Colonic mucosa (tissue), 4 donors: Measurements from ENCODE around the gene TTC39A. TPM values are rescaled to one million over a fixed set of nuclear protein-coding genes. Genes with fewer than 3 reads are reported as not detected.

Experiments used
- DNase-seq: peaks from one replicate; pipeline ENCODE4 v3.0.0-alpha.2; 2020
- H3K27ac ChIP-seq: fragments of 200-600 bp; one replicate; pipeline ENCODE4 v1.8.0; 2021
- H3K27me3 ChIP-seq: fragments of 200-600 bp; one replicate; pipeline ENCODE4 v1.8.0; 2021
- H3K36me3 ChIP-seq: fragments of 200-600 bp; one replicate; pipeline ENCODE4 v1.8.0; 2021
- H3K4me1 ChIP-seq: fragments of 200-600 bp; one replicate; pipeline ENCODE4 v1.8.0; 2021; ENCODE audit warnings: mild to moderate bottlenecking
- H3K4me3 ChIP-seq: fragments of 200-600 bp; one replicate; pipeline ENCODE4 v1.8.0; 2021
- H3K9ac ChIP-seq, 2 donors: one replicate each; pipeline ENCODE4 v1.7.0; 2013; ENCODE audit warnings: control low read depth in 2 of 2, low read depth in 2 of 2, low read length in 2 of 2
- H3K9me3 ChIP-seq: fragments of 200-600 bp; one replicate; pipeline ENCODE4 v1.8.0; 2021
- CTCF ChIP-seq: fragments of 200-600 bp; IDR thresholded peaks from one replicate; pipeline ENCODE4 v1.8.0; 2022; ENCODE audit warnings: antibody characterized with exemption, mild to moderate bottlenecking
- intact Hi-C: fragments of 100-400 bp; cut with DNase I; formaldehyde crosslinking; loops from one replicate; pipeline ENCODE4 v1.14.1; 2022
- total RNA-seq, 2 donors: library from RNA; stranded (reverse); fragmentation: NEBNext Ultra II Directional in 1 of 2; extraction: Animal tissue kit (Norgen Biotek cat#: 25700) in 1 of 2; gene quantifications; one replicate each; pipeline ENCODE4 v1.2.1, GENCODE V29; 2021
- donor health status: healthy.
- donor health status: DM: no; HTN: no; CAD: no.
- donor health status: DM: no; HTN: no; CAD: no.

TTC39A gene
- total RNA-seq, 2 donors from 2014 or later: 95.2 to 148 TPM

- H3K36me3 ChIP-seq: no peaks in the 10 kb centered on the region
- no peak overlapping the region for H3K27ac ChIP-seq
- no peak for TF ChIP-seq CTCF
- intact Hi-C loops: no loop called here
- H3K4me1 ChIP-seq: peaks cover 6% of the 10 kb centered on the region
- H3K9ac ChIP-seq: no peak overlapping the region
- DNase-seq: no peak
- no peaks in the 10 kb centered on the region for H3K27me3 ChIP-seq
- no peak overlapping the region for H3K4me3 ChIP-seq
- H3K9me3 ChIP-seq: no peaks in the 10 kb centered on the region
Measured at GRCh38 chr1:51303315-51303714, 27.0 kb downstream of the TTC39A start.

DNA sequence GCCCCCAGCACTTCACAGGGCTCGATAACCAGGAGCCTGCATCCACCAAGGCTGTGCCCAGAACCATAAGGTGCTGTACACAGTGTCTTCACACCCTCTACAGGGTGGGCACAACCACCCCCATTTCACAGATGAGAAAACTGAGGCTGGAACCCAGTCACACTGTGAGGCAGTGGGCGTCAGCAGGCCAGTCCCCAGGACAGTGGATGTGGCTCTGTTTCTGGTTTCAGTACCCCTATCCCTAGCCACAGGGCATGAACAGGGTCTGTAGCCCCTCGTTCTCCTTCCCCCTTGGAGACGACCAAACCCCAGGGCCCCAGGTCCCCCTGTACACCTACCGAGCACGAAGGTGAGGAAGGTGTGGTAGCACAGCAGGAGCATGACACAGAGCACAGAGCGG, 27.6 kb downstream of the TTC39A start:
- no peak for DNase-seq
- H3K36me3 ChIP-seq: no peaks in the 10 kb centered on the region
- no peaks in the 10 kb centered on the region for H3K27me3 ChIP-seq
- no peak for TF ChIP-seq CTCF
- no peak overlapping the region for H3K4me3 ChIP-seq
- no peak overlapping the region for H3K9ac ChIP-seq
- H3K9me3 ChIP-seq: no peaks in the 10 kb centered on the region
- peaks cover 6% of the 10 kb centered on the region for H3K4me1 ChIP-seq
- H3K27ac ChIP-seq: no peak overlapping the region
- intact Hi-C loops: no loop called here

DNA sequence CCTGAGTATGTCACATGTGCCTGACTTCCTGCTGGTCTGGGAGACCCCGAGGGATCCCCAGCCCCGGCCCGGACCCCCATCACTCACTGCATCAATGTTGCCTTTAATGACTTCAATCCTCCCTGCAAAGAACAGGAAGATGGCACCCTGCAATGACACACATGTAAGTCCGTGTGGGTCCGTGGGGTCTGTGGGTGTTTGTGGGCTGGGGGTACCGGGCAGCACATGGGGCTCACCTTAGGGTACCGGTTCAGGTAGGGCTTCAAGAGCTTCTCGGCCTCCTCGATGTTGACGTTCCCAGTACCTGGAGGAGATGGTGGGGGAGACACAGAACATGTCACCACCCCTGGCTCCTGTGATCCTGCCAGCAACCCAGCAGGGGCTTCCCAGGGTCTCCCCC, 28.1 kb downstream of the TTC39A start:
- peaks cover 6% of the 10 kb centered on the region for H3K4me1 ChIP-seq
- no peaks in the 10 kb centered on the region for H3K9me3 ChIP-seq
- H3K27me3 ChIP-seq: no peaks in the 10 kb centered on the region
- no peak for DNase-seq
- no peaks in the 10 kb centered on the region for H3K36me3 ChIP-seq
- no peak overlapping the region for H3K27ac ChIP-seq
- no peak overlapping the region for H3K9ac ChIP-seq
- intact Hi-C loops: no loop called here
- no peak overlapping the region for H3K4me3 ChIP-seq
- TF ChIP-seq CTCF: no peak

- Histone ChIP-seq H3K9me3 (no peaks in the 10 kb centered on the region), H3K4me3 (no peak overlapping the region), H3K27ac (no peak overlapping the region), H3K27me3 (no peaks in the 10 kb centered on the region), H3K9ac (no peak overlapping the region), H3K36me3 (no peaks in the 10 kb centered on the region), H3K4me1 (peaks cover 6% of the 10 kb centered on the region)
- DNase-seq: no peak
- intact Hi-C loops: no loop called here
- TF ChIP-seq CTCF: no peak
Measured at GRCh38 chr1:51301844-51302162, 28.6 kb downstream of the TTC39A start.

DNA sequence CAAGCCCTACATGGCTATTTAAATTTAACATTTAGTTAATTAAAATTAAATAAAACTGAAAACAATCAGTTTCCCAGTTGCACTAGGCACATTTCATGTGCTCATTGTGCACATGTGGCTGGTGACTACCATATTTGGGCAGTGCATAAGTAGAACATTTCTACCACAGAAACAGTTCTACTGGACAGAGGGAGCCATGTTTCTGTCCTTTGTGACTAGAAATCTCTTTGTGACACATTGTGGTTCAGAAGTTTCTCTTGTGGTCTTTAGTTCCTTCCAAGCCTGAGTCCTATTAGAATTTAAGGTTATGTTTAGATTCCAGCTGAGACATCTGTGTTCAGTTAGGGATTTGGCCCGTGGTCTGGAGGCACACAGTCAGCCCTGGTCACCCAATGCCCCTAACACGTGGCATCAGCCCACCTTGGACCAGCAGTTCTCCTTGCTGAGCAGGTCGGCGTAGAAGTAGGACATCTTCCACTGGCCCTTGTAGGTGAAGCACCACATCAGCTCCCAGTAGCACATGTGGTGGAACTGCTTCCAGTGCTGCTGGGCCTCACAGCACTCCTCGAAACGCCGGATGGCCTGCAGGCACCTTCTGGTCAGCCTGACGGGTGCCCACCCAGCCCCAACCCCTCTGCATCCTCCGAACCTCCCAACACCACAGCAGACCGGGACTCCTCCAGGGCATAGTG, 29.1 kb downstream of the TTC39A start:
- H3K27ac ChIP-seq: no peak overlapping the region
- intact Hi-C loops: no loop called here
- H3K27me3 ChIP-seq: no peaks in the 10 kb centered on the region
- H3K4me1 ChIP-seq: peaks cover 6% of the 10 kb centered on the region
- no peak overlapping the region for H3K4me3 ChIP-seq
- H3K9ac ChIP-seq: no peak overlapping the region
- no peaks in the 10 kb centered on the region for H3K9me3 ChIP-seq
- H3K36me3 ChIP-seq: no peaks in the 10 kb centered on the region
- DNase-seq: no peak
- TF ChIP-seq CTCF: no peak
